Measurements from ENCODE around the gene PPP2CA.
"Not testable (repeated sequence)": the region's sequence is repeated elsewhere in the genome, so short reads cannot be mapped to it uniquely, and the experiment has no call there.

GRCh38 chr5:134211263-134212031 is 14.4 kb downstream of the PPP2CA start:
- not testable (repeated sequence) for TF ChIP-seq CTCF, POLR2AphosphoS5 (IDR thresholded peaks at IDR 0.05)
